ENCODE data around the gene B3GALNT2. TPM values are rescaled to one million over a fixed set of nuclear protein-coding genes. Genes with fewer than 3 reads are reported as not detected.

B3GALNT2 gene

GRCh38 chr1:235401251-235401650 is 103.0 kb downstream of the B3GALNT2 start:
- Histone ChIP-seq H3K18ac (ENCODE audit: low read depth in 1 of 2, low read length in 2 of 2) (no peak overlapping the region), H4K91ac (ENCODE audit: low read length) (no peak overlapping the region), H2AK5ac (ENCODE audit: low read length, severe bottlenecking) (no peak overlapping the region), H2BK12ac (ENCODE audit: low read length in 2 of 2) (no peak overlapping the region), H3K23ac (ENCODE audit: low read length in 2 of 2) (no peak overlapping the region), H2BK15ac (ENCODE audit: low read depth, poor library complexity, severe bottlenecking) (no peak overlapping the region), H3K9me3 (ENCODE audit: control insufficient read depth, low read length) (no peaks in the 10 kb centered on the region), H4K8ac (ENCODE audit: low read length) (no peak overlapping the region), H3K4me1 (ENCODE audit: control insufficient read depth, insufficient read depth, low read depth, low read length) (peaks cover 10% of the 10 kb centered on the region), H2BK5ac (ENCODE audit: low read depth, low read length, poor library complexity, severe bottlenecking) (no peak overlapping the region), H3K4me2 (ENCODE audit: low read length, poor library complexity, severe bottlenecking) (no peak overlapping the region), H2AFZ (ENCODE audit: low read depth, low read length) (no peak overlapping the region), H2BK120ac (ENCODE audit: low read depth, low read length) (no peak overlapping the region), H3K4ac (ENCODE audit: low read depth in 1 of 2, low read length in 2 of 2) (no peak overlapping the region), H3K36me3 (ENCODE audit: control insufficient read depth in 1 of 2, insufficient read depth in 2 of 2, low read depth in 1 of 2, low read length in 2 of 2) (peaks cover 0 to 12% of the 10 kb centered on the region in 2 experiments), H3K9ac (ENCODE audit: low read length) (no peak overlapping the region), H3K27me3 (ENCODE audit: control insufficient read depth in 1 of 2, insufficient read depth in 1 of 2, low read length in 2 of 2) (no peaks in the 10 kb centered on the region), H3K79me1 (replicated peaks; ENCODE audit: low read length, poor library complexity, severe bottlenecking) (peaks cover 11% of the 10 kb centered on the region), H3K4me3 (ENCODE audit: insufficient read depth in 1 of 2, low read depth in 1 of 2, low read length in 2 of 2) (no peak overlapping the region), H3K27ac (ENCODE audit: low read length, poor library complexity, severe bottlenecking) (no peak overlapping the region), H3K14ac (ENCODE audit: low read length in 2 of 2) (no peak overlapping the region)
- DNase-seq = no peak
- 96% methylated on average over 4 of the region's 4 CpGs for WGBS

Small RNA genes lying within 50 kb of the gene (small RNA-seq; reads per million reads assigned to genes)
- gene MTCO3P46 (ENCODE audit: low read depth) (not detected), gene MTND4LP21 (ENCODE audit: low read depth) (not detected), gene RPS21P1 (ENCODE audit: low read depth) (not detected)

Measured in mesenchymal stem cell (in vitro differentiated cells and primary cell).